PC-3 (cell line): ENCODE measurements around the gene NFATC2. TPM values are rescaled to one million over a fixed set of nuclear protein-coding genes. Genes with fewer than 3 reads are reported as not detected.

Source experiments
- ATAC-seq: fragments of 200-7000 bp; cut with Tn5 transposase; 2 replicates; pipeline ENCODE4 v1.9.1; 2020; ENCODE audit warnings: mild to moderate bottlenecking, moderate library complexity
- BruUV-seq: library from RNA; stranded (reverse); fragments of 400-500 nt; replicated peaks from 2 replicates; lab custom pipeline; 2021; lab: Mats Ljungman, UMichigan
- CTCF ChIA-PET: fragments of 300-600 bp; sonication (Branson Sonifier 250); formaldehyde crosslinking; loops from one replicate; lab custom pipeline; 2022; ENCODE audit warnings: antibody characterized with exemption; lab: Charles Lee
- POLR2A ChIA-PET: fragments of 300-600 bp; sonication (Branson Sonifier 250); formaldehyde crosslinking; loops from one replicate; lab custom pipeline; 2022; ENCODE audit warnings: antibody characterized with exemption; ENCODE audit not compliant: unreplicated experiment; lab: Charles Lee
- DNase-seq: peaks from one replicate; pipeline ENCODE4 v3.0.0-alpha.2; 2015
- H2AFZ ChIP-seq: fragments of 300-600 bp; sonication (generic); 2 replicates; pipeline ENCODE4 v1.6.0; 2016; ENCODE audit warnings: antibody characterized with exemption, low read length
- H3F3A ChIP-seq: fragments of 300-600 bp; sonication (generic); one replicate; pipeline ENCODE4 v1.6.0; 2017; ENCODE audit warnings: antibody characterized with exemption, low read length, control low read depth, mild to moderate bottlenecking; ENCODE audit not compliant: unreplicated experiment
- H3K27ac ChIP-seq: fragments of 300-600 bp; sonication (generic); 2 replicates; pipeline ENCODE4 v1.5.1; 2016; ENCODE audit warnings: mild to moderate bottlenecking, low read length
- H3K27me3 ChIP-seq: fragments of 300-600 bp; sonication (generic); 2 replicates; pipeline ENCODE4 v1.6.1; 2016; ENCODE audit warnings: low read length, mixed read lengths
- H3K36me3 ChIP-seq: fragments of 300-600 bp; sonication (generic); 2 replicates; pipeline ENCODE4 v1.6.1; 2016; ENCODE audit warnings: low read depth, mixed run types, low read length, mixed read lengths
- H3K4me1 ChIP-seq: fragments of 300-600 bp; sonication (generic); 2 replicates; pipeline ENCODE4 v1.5.1; 2016; ENCODE audit warnings: low read length; ENCODE audit not compliant: insufficient read depth
- H3K4me2 ChIP-seq: fragments of 300-600 bp; sonication (generic); 2 replicates; pipeline ENCODE4 v1.6.0; 2016; ENCODE audit warnings: low read length
- H3K4me3 ChIP-seq: fragments of 300-600 bp; sonication (generic); 2 replicates; pipeline ENCODE4 v1.5.1; 2016; ENCODE audit warnings: mild to moderate bottlenecking, low read length, mixed read lengths
- H3K79me2 ChIP-seq: fragments of 300-600 bp; sonication (generic); 2 replicates; pipeline ENCODE4 v1.6.1; 2017; ENCODE audit warnings: low read length, mixed read lengths
- H3K9ac ChIP-seq: fragments of 300-600 bp; sonication (generic); 2 replicates; pipeline ENCODE4 v1.6.0; 2016; ENCODE audit warnings: mild to moderate bottlenecking, low read length
- H3K9me2 ChIP-seq: fragments of 300-600 bp; sonication (generic); replicated peaks from 2 replicates; pipeline ENCODE4 v1.6.1; 2016; ENCODE audit warnings: mixed run types, low read length, mixed read lengths
- H3K9me3 ChIP-seq: fragments of 300-600 bp; sonication (generic); 2 replicates; pipeline ENCODE4 v1.6.1; 2016; ENCODE audit warnings: low read length, mixed read lengths
- H4K20me1 ChIP-seq: fragments of 300-600 bp; sonication (generic); 2 replicates; pipeline ENCODE4 v1.6.1; 2016; ENCODE audit warnings: low read length, mixed read lengths
- CTCF ChIP-seq: fragments of 300-600 bp; sonication (generic); conservative IDR thresholded peaks from 2 replicates; pipeline ENCODE4 v1.5.1; 2017; ENCODE audit warnings: antibody characterized with exemption, low read depth, mild to moderate bottlenecking, low read length
- EZH2 ChIP-seq: fragments of 300-600 bp; sonication (generic); IDR thresholded peaks from one replicate; pipeline ENCODE4 v1.6.1; 2017; ENCODE audit warnings: antibody characterized with exemption, mild to moderate bottlenecking, low read length; ENCODE audit not compliant: unreplicated experiment
- EZH2phosphoT487 ChIP-seq: fragments of 300-600 bp; sonication (generic); IDR thresholded peaks from 2 replicates; pipeline ENCODE4 v1.6.1; 2018; ENCODE audit warnings: mild to moderate bottlenecking, antibody characterized with exemption, low read length, borderline replicate concordance
- intact Hi-C: fragments of 100-400 bp; cut with micrococcal nuclease; formaldehyde crosslinking; loops from 2 replicates; pipeline ENCODE4 v1.9.0; 2023
- total RNA-seq: library from RNA; depleted of rRNA; stranded (reverse); fragments of >200 nt; gene quantifications from 2 replicates; pipeline ENCODE4 v1.2.3, GENCODE V29; 2014

The NFATC2 gene
- total RNA-seq, 1 experiment from 2014 or later: 12.9 TPM

- no peaks in the 10 kb centered on the region for H3F3A ChIP-seq
- H3K9me3 ChIP-seq: no peaks in the 10 kb centered on the region
- H3K36me3 ChIP-seq: no peaks in the 10 kb centered on the region
- no peak overlapping the region for H3K4me2 ChIP-seq
- BruUV-seq: no TSS peak
- no peaks in the 10 kb centered on the region for H3K79me2 ChIP-seq
- no peaks in the 10 kb centered on the region for H3K9me2 ChIP-seq
- ChIA-PET POLR2A (no interaction called here), CTCF (no interaction called here)
- no peaks in the 10 kb centered on the region for H3K4me1 ChIP-seq
- no peak overlapping the region for H3K4me3 ChIP-seq
- TF ChIP-seq EZH2 (no peak), CTCF (no peak), EZH2phosphoT487 (no peak)
- intact Hi-C loops: no loop called here
- H3K9ac ChIP-seq: no peak overlapping the region
- H3K27ac ChIP-seq: no peak overlapping the region
- ATAC-seq (no peak), DNase-seq (no peak)
- H2AFZ ChIP-seq: no peak overlapping the region
- no peaks in the 10 kb centered on the region for H3K27me3 ChIP-seq
- H4K20me1 ChIP-seq: no peaks in the 10 kb centered on the region
Measured at GRCh38 chr20:51498765-51499540, 43.6 kb downstream of the NFATC2 start.

GRCh38 chr20:51497542-51498467 is 44.7 kb downstream of the NFATC2 start:
- Histone ChIP-seq H3F3A (no peaks in the 10 kb centered on the region), H3K9ac (no peak overlapping the region), H3K4me3 (no peak overlapping the region), H3K27me3 (no peaks in the 10 kb centered on the region), H3K4me2 (no peak overlapping the region), H3K9me2 (no peaks in the 10 kb centered on the region), H3K79me2 (no peaks in the 10 kb centered on the region), H3K4me1 (no peaks in the 10 kb centered on the region), H4K20me1 (no peaks in the 10 kb centered on the region), H3K9me3 (no peaks in the 10 kb centered on the region), H3K36me3 (no peaks in the 10 kb centered on the region), H3K27ac (no peak overlapping the region), H2AFZ (no peak overlapping the region)
- intact Hi-C loops: no loop called here
- no peak for DNase-seq
- TF ChIP-seq EZH2phosphoT487 (no peak), EZH2 (no peak), CTCF (no peak)
- BruUV-seq: no TSS peak
- POLR2A ChIA-PET: no interaction called here
- CTCF ChIA-PET: no interaction called here
- ATAC-seq: no peak

GRCh38 chr20:51496964-51497363 is 45.6 kb downstream of the NFATC2 start:
- CTCF ChIA-PET: no interaction called here
- H3K4me2 ChIP-seq: no peak overlapping the region

More at GRCh38 chr20:51496964-51497363, 45.6 kb downstream of the NFATC2 start:
- BruUV-seq: no TSS peak
- Histone ChIP-seq H3K27ac (no peak overlapping the region), H3K4me1 (no peaks in the 10 kb centered on the region), H2AFZ (no peak overlapping the region), H3K9me2 (no peaks in the 10 kb centered on the region), H3K36me3 (no peaks in the 10 kb centered on the region), H3K79me2 (no peaks in the 10 kb centered on the region), H4K20me1 (no peaks in the 10 kb centered on the region), H3K4me3 (no peak overlapping the region), H3K9ac (no peak overlapping the region), H3F3A (no peaks in the 10 kb centered on the region), H3K9me3 (no peaks in the 10 kb centered on the region), H3K27me3 (no peaks in the 10 kb centered on the region)
- DNase-seq (no peak), ATAC-seq (no peak)
- TF ChIP-seq EZH2phosphoT487 (no peak), EZH2 (no peak), CTCF (no peak)
- intact Hi-C loops: no loop called here
- POLR2A ChIA-PET: no interaction called here
